Endothelial cell of umbilical vein (primary cell): ENCODE data around the gene ELOVL4. TPM values are rescaled to one million over a fixed set of nuclear protein-coding genes. Genes with fewer than 3 reads are reported as not detected.

Source experiments
- BruUV-seq: library from RNA; stranded (reverse); fragments of 400-500 nt; replicated peaks from 2 replicates; lab custom pipeline; 2021; lab: Mats Ljungman, UMichigan
- CTCF ChIA-PET: fragments of 300-600, 350-600 bp; sonication (Branson Sonifier 250); formaldehyde crosslinking; loops from one replicate; lab custom pipeline; 2021; ENCODE audit warnings: antibody characterized with exemption, inconsistent platforms; lab: Charles Lee
- POLR2A ChIA-PET: fragments of 300-600, 350-600 bp; sonication (Branson Sonifier 250); formaldehyde crosslinking; loops from one replicate; lab custom pipeline; 2021; ENCODE audit warnings: antibody characterized with exemption, inconsistent platforms; lab: Charles Lee
- DNase-seq: peaks from one replicate; pipeline ENCODE4 v3.0.0-alpha.2; 2011; ENCODE audit warnings: low read depth, low spot score
- FAIRE-seq: peaks from 2 replicates; lab custom pipeline; 2011; peaks lifted over from hg19 to GRCh38; lab: Jason Lieb, UNC
- H2AFZ ChIP-seq: 2 replicates; pipeline ENCODE4 v1.6.0; 2012; ENCODE audit warnings: low read depth, low read length, control low read depth, inconsistent platforms
- H3K27ac ChIP-seq: 2 replicates; pipeline ENCODE4 v1.5.1; 2011; ENCODE audit warnings: low read depth, mild to moderate bottlenecking, control low read depth, low read length, moderate library complexity; ENCODE audit not compliant: insufficient read depth
- H3K27me3 ChIP-seq, 2 experiments: 2 replicates each; pipeline versions ENCODE4 v1.6.0 to v1.6.1; 2011; ENCODE audit warnings: low read length in 2 of 2, mixed read lengths in 1 of 2; ENCODE audit not compliant: control insufficient read depth in 2 of 2, insufficient read depth in 2 of 2
- H3K36me3 ChIP-seq, 2 experiments: 2 replicates in 1 of 2; 3 replicates in 1 of 2; pipeline ENCODE4 v1.5.1; 2011; ENCODE audit warnings: low read length in 2 of 2, mild to moderate bottlenecking in 1 of 2, moderate library complexity in 1 of 2; ENCODE audit not compliant: control insufficient read depth in 2 of 2, insufficient read depth in 2 of 2; ENCODE audit errors: extremely low read depth in 1 of 2
- H3K4me1 ChIP-seq: 3 replicates; pipeline ENCODE4 v1.5.1; 2011; ENCODE audit warnings: mild to moderate bottlenecking, low read length; ENCODE audit not compliant: control insufficient read depth, insufficient read depth; ENCODE audit errors: extremely low read depth
- H3K4me2 ChIP-seq: 2 replicates; pipeline ENCODE4 v1.6.1; 2011; ENCODE audit warnings: low read length, control low read depth, mixed read lengths; ENCODE audit not compliant: insufficient read depth
- H3K4me3 ChIP-seq, 3 experiments: fragments of 200-600 bp in 1 of 3; sonication (generic), shearing (Covaris generic) in 1 of 3; replicated peaks in 1 of 3; 2 replicates each; pipeline ENCODE4 v1.5.1; 2011 to 2016; ENCODE audit warnings: control low read depth in 3 of 3, low read length in 3 of 3, mild to moderate bottlenecking in 2 of 3, inconsistent platforms in 1 of 3, low read depth in 1 of 3, moderate library complexity in 1 of 3; ENCODE audit not compliant: insufficient read depth in 1 of 3
- H3K79me2 ChIP-seq: 2 replicates; pipeline ENCODE4 v1.6.0; 2012; ENCODE audit warnings: low read length, inconsistent platforms; ENCODE audit not compliant: control insufficient read depth, insufficient read depth
- H3K9ac ChIP-seq: replicated peaks from 2 replicates; pipeline ENCODE3; 2011; ENCODE audit warnings: low read length, control low read depth; ENCODE audit not compliant: insufficient read depth; ENCODE audit errors: extremely low read depth
- H3K9me1 ChIP-seq: replicated peaks from 3 replicates; pipeline ENCODE4 v1.6.0; 2011; ENCODE audit warnings: mild to moderate bottlenecking, low read length; ENCODE audit not compliant: control insufficient read depth, insufficient read depth; ENCODE audit errors: extremely low read depth
- H3K9me3 ChIP-seq: replicated peaks from 2 replicates; pipeline ENCODE4 v1.5.1; 2012; ENCODE audit warnings: low read length, inconsistent platforms; ENCODE audit not compliant: control insufficient read depth, insufficient read depth
- H4K20me1 ChIP-seq: replicated peaks from 2 replicates; pipeline ENCODE3; 2011; ENCODE audit warnings: mild to moderate bottlenecking, low read length; ENCODE audit not compliant: control insufficient read depth, insufficient read depth; ENCODE audit errors: extremely low read depth
- EZH2 ChIP-seq: IDR thresholded peaks from 2 replicates; pipeline ENCODE4 v1.6.1; 2012; ENCODE audit warnings: borderline replicate concordance, low read depth, mild to moderate bottlenecking, moderate library complexity, low read length, inconsistent platforms; ENCODE audit not compliant: severe bottlenecking
- FOS ChIP-seq: IDR thresholded peaks from 2 replicates; pipeline ENCODE4 v1.6.1; 2011; ENCODE audit warnings: mild to moderate bottlenecking, low read length, moderate library complexity, borderline replicate concordance; ENCODE audit not compliant: insufficient read depth
- GATA2 ChIP-seq: IDR thresholded peaks from 2 replicates; pipeline ENCODE4 v1.7.0; 2011; ENCODE audit warnings: low read depth, mild to moderate bottlenecking, moderate library complexity, mixed read lengths, low read length; ENCODE audit not compliant: insufficient read length, insufficient read depth
- JUN ChIP-seq: IDR thresholded peaks from 2 replicates; pipeline ENCODE4 v1.6.1; 2011; ENCODE audit warnings: borderline replicate concordance, low read depth; ENCODE audit not compliant: insufficient read length, insufficient read depth
- MYC ChIP-seq: IDR thresholded peaks from one replicate; pipeline ENCODE4 v1.6.1; 2011; ENCODE audit warnings: mild to moderate bottlenecking, low read depth, low read length
- POLR2A ChIP-seq: IDR thresholded peaks from 2 replicates; pipeline ENCODE4 v1.6.1; 2012; ENCODE audit warnings: low read depth, mild to moderate bottlenecking, control low read depth, low read length
- POLR2AphosphoS5 ChIP-seq: IDR thresholded peaks from 2 replicates; pipeline ENCODE4 v1.6.1; 2012; ENCODE audit warnings: low read depth, mild to moderate bottlenecking, control low read depth, low read length, moderate library complexity; ENCODE audit not compliant: insufficient read depth
- dilution Hi-C: fragments of 300-500 bp; cut with MboI; formaldehyde crosslinking; loops from one replicate; pipeline ENCODE4 v1.15.0; 2019; ENCODE audit warnings: low sequenced_read_pairs; ENCODE audit not compliant: extremely low pct_ligation_motif_present
- intact Hi-C: fragments of 100-400 bp; cut with micrococcal nuclease; formaldehyde crosslinking; loops from one replicate; pipeline ENCODE4 v1.10.0; 2022
- polyA plus RNA-seq, 4 experiments: library from polyadenylated mRNA; depleted of rRNA in 3 of 4; stranded (reverse) in 3 of 4; unstranded in 1 of 4; fragments of >200 nt; gene quantifications; 2 replicates each; pipeline versions ENCODE4 v1.2.1 to v1.2.3, GENCODE V29; 2011 to 2012; ENCODE audit warnings: missing spikeins in 1 of 4
- total RNA-seq: library from RNA; stranded (reverse); gene quantifications from 2 replicates; pipeline ENCODE4 v1.2.3, GENCODE V29; 2021
- TF ChIP-seq, protein P1 (sequence below): IDR thresholded peaks from 2 replicates; pipeline ENCODE4 v1.6.1; 2011; ENCODE audit not compliant: insufficient read depth, insufficient read length
- TF ChIP-seq, protein P2 (sequence below), 2 donors: IDR thresholded peaks; 1 replicate in 1 of 2; 2 replicates in 1 of 2; pipeline ENCODE4 v1.5.1; 2011; ENCODE audit warnings: low read length in 2 of 2, mild to moderate bottlenecking in 2 of 2, moderate library complexity in 2 of 2, control low read depth in 1 of 2, inconsistent platforms in 1 of 2, low read depth in 1 of 2; ENCODE audit not compliant: insufficient read depth in 1 of 2; ENCODE audit errors: extremely low read depth in 1 of 2

Gene ELOVL4
- total and polyA plus RNA-seq, 2 donors (not counting 3 experiments of a cell fraction or from before 2014, with no cell fraction given): 0.98 to 3.3 TPM

DNA sequence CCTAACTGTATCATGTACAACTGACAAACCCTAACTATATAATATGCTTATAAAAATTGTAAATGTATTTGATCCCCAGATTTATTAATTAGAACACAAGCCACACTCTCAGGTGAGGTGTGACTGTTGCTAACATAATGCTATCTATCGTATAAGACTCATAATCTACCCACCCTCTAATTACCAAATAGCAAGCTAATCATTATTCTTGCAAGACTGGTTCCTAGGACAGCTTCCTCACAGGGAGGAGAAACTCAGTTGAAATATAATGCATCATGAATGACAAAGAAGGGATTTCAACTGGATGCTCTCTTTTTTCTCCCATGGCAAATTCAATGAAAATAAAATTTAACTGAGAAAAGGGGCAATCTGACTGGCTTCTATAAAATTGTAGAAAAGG lies 35.4 kb downstream of the ELOVL4 start:
- Histone ChIP-seq H4K20me1 (no peaks in the 10 kb centered on the region), H3K9me1 (no peaks in the 10 kb centered on the region), H3K9me3 (no peaks in the 10 kb centered on the region), H3K27me3 (peaks cover 3 to 5% of the 10 kb centered on the region in 2 experiments), H3K4me2 (no peak overlapping the region), H3K27ac (no peak overlapping the region), H3K79me2 (no peaks in the 10 kb centered on the region), H3K36me3 (no peaks in the 10 kb centered on the region), H3K9ac (no peak overlapping the region), H3K4me3 (no peak overlapping the region), H2AFZ (no peak overlapping the region), H3K4me1 (no peaks in the 10 kb centered on the region)
- POLR2A ChIA-PET: no interaction called here
- CTCF ChIA-PET: interaction anchor here (1.9 kb wide), 1 partner anchor 42 kb away, joined by 5 read pairs; no protein-coding TSS in a partner anchor
- DNase-seq (no peak), FAIRE-seq (no peak)
- intact Hi-C loops (loop anchor here (10.0 kb wide), 1 partner anchor 843 kb away; no protein-coding TSS in a partner anchor), dilution Hi-C loops (no loop called here)
- no TSS peak for BruUV-seq
- TF ChIP-seq MYC (no peak), POLR2AphosphoS5 (no peak), GATA2 (no peak), EZH2 (no peak), FOS (no peak), POLR2A (no peak), JUN (no peak)
- TF ChIP-seq, protein P1, sequence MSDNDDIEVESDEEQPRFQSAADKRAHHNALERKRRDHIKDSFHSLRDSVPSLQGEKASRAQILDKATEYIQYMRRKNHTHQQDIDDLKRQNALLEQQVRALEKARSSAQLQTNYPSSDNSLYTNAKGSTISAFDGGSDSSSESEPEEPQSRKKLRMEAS: no peak
- TF ChIP-seq, protein P2, sequence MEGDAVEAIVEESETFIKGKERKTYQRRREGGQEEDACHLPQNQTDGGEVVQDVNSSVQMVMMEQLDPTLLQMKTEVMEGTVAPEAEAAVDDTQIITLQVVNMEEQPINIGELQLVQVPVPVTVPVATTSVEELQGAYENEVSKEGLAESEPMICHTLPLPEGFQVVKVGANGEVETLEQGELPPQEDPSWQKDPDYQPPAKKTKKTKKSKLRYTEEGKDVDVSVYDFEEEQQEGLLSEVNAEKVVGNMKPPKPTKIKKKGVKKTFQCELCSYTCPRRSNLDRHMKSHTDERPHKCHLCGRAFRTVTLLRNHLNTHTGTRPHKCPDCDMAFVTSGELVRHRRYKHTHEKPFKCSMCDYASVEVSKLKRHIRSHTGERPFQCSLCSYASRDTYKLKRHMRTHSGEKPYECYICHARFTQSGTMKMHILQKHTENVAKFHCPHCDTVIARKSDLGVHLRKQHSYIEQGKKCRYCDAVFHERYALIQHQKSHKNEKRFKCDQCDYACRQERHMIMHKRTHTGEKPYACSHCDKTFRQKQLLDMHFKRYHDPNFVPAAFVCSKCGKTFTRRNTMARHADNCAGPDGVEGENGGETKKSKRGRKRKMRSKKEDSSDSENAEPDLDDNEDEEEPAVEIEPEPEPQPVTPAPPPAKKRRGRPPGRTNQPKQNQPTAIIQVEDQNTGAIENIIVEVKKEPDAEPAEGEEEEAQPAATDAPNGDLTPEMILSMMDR (IDR thresholded peaks at IDR 0.05; ENCODE audit: extremely low read depth in 1 of 2, insufficient read depth in 1 of 2, low read depth in 1 of 2, low read length in 2 of 2): no peak
